NCI-H82 treated with DMSO at 0.1 percent for 48 hours (cell line): ENCODE data around the gene CEP89.
"Not testable (repeated sequence)": the region's sequence is repeated elsewhere in the genome, so short reads cannot be mapped to it uniquely, and the experiment has no call there.

Experiments used
- DNase-seq: peaks from one replicate; lab custom pipeline; 2025; ENCODE audit not compliant: unreplicated experiment; lab: John Stamatoyannopoulos, UW

Gene CEP89

DNA sequence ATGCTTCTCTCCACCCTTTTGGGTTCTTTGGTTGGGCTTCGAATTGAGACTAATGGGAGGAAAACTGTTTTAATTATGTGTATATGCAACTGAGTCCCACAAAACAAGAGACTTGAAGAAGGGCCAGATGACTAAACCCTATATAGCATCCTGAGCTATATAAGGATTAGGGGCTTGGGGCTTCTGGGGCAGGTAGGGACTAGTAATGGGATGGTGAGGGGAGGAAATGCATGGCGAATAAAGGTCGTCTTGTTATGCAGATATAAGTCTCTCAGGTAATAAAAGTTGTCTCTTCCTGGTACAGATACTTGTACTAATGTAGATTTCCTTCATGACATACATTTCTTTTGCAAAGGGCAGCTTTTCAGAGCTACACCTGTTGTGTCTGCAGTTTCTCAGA is 99.4 kb downstream of the CEP89 start:
- DNase-seq: no peak

DNA sequence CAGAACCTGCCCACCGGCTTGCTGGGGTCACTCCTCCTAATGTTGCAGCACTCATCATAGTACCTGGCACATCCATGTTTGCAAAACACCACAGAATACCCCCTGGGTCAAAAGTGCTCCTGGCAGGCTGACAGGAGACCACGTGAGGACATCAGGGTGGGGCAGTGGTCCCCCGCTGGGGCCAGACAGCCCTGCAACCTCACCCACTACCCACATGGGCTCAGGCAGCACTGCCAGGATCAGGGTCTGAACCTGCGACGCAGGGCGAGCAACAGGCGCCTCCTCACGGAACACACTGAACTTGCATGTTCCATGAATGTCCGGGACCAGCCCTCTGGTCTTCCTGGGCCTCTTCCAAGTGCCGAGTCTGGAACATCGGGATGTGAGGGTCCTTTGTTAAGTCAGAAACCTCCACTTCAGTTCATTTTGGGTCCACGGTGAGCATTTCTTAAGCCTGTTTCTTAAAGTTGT is 100.7 kb downstream of the CEP89 start:
- DNase-seq: no peak

DNA sequence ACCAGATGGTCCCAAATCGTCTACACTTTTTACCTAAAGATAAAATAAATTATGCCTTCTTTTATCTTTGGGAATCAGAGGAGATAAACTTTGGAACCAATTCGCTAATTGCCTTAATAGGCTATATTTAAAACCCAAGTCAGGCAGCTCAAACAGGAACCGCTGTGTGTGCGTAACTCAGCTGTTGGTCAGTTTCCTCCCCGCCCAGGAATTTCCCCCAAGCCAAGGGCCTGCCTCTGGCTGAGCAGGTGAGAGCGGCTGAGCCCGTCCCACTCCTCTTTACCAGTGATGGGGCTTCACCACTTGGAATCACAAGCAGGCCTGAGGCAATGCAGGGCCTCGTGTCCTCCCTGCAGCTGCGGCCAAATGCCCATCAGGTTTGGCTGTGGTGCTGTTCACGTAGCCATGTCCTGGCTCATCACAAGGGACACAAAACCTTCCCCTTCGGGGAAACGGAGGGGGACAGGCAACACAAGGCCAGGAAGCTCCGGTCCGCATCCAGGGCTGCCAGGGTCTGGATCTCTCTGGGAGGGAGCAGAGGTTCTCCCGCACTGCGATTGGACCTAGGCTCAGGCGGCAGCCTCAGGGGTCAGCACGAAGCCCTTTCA is 101.7 kb downstream of the CEP89 start:
- no peak for DNase-seq

GRCh38 chr19:32869369-32869965 is 102.3 kb downstream of the CEP89 start, which contains the start of gene SLC7A9:
SLC7A9 (minus strand) TSS chr19:32869767; CDS start chr19:32868534, 1,233 bp downstream.
- DNase-seq: no peak

- DNase-seq: no peak
These were observed 103.4 kb downstream of the CEP89 start for GRCh38 chr19:32868206-32868950.

DNA sequence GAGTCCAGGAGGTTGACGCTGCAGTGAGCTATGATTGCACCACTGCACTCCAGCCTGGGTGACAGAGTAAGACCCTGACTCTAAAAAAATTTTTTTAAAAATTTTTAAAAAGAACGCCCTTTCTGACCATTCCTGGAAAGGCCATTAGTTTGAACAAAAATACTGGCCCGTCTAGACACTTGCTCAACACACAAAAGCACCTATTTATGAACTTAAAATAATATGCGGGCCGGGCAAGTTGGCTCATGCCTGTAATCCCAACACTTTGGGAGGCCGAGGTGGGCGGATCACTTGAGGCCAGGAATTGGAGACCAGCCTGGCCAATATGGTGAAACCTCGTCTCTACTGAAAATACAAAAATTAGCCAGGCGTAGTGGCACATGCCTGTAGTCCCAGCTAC is 104.3 kb downstream of the CEP89 start:
- DNase-seq: not testable (repeated sequence)

GRCh38 chr19:32866564-32867265 is 105.0 kb downstream of the CEP89 start:
- DNase-seq: no peak

GRCh38 chr19:32866061-32866460 is 105.7 kb downstream of the CEP89 start:
- no peak for DNase-seq

DNA sequence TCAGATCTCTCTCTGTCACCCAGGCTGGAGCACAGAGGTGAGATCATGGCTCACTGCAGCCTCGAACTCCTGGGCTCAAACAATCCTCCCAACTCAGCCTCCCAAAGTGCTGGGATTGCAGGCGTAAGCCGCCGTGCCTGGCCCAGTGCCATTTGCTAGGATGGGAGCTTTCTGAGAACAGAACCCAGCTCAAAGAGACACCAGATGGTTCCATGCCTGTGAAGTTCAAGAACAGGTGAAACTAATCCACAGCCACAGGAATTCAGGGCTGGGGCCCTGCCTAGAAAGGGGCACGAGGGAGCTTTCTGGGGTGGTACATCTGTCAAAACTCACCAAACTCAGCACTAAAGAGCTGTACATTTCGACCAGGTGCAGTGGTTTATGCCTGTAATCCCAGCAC is 106.4 kb downstream of the CEP89 start:
- DNase-seq: no peak

GRCh38 chr19:32864318-32865007 is 107.3 kb downstream of the CEP89 start:
- DNase-seq: no peak

GRCh38 chr19:32863841-32864240 is 107.9 kb downstream of the CEP89 start:
- DNase-seq: no peak

GRCh38 chr19:32863301-32863700 is 108.5 kb downstream of the CEP89 start:
- DNase-seq: no peak

GRCh38 chr19:32862741-32863140 is 109.0 kb downstream of the CEP89 start:
- DNase-seq: no peak

DNA sequence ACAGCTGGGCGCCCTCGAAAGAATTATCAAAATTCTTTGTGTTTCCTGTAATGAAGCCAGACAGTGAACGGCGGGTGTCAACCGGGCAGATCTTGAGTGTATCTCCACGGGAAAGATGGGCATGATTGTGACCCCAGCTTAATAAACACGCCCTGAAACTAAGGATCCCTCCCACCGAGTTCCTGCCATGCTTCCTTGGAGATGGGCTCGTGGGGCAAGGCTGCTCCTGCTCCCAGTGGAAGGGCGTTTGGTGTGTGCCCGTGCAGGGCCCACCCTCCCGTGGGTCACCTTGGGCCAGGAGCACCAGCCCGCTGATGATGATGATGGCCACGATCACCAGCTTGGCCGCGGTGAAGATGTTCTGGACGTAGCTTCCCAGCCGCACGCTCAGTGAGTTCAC is 109.6 kb downstream of the CEP89 start:
- DNase-seq: no peak

DNA sequence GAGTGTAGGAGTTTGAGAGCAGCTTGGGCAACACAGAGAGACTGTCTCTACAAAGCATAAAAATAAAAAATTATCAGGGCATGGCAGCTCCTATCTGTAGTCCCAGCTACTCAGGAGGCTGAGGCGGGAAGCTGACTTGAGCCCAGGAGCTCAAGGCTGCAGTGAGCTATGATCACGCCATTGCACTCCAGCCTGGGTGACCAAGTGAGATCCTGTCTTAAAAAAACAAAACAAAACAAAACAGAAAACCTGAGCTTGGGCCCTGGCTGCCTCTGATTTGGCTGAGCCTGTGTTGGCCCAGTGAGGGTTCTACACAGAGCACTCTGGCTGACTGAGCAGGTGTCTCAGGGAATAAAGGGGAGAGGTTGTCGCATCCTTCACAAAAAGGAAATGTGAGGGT is 110.2 kb downstream of the CEP89 start:
- no peak for DNase-seq

GRCh38 chr19:32859591-32859990 is 112.2 kb downstream of the CEP89 start:
- DNase-seq: no peak

DNA sequence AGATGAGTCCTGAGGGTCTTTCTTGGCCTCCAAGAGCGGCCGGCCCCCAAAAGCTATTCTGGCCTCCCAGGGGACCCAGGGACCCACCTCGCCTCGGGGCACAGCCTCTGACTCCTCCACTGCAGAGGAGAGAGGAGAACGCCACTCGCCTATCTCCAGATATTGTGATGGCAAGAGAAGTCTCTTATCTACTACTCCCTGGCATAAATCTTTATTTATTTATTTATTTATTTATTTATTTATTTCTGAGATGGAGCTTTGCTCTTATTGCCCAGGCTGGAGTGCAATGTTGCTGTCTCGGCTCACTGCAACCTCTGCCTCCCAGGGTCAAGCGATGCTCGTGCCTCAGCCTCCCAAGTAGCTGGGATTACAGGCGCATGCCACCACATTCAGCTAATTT is 113.2 kb downstream of the CEP89 start:
- DNase-seq: no peak

DNA sequence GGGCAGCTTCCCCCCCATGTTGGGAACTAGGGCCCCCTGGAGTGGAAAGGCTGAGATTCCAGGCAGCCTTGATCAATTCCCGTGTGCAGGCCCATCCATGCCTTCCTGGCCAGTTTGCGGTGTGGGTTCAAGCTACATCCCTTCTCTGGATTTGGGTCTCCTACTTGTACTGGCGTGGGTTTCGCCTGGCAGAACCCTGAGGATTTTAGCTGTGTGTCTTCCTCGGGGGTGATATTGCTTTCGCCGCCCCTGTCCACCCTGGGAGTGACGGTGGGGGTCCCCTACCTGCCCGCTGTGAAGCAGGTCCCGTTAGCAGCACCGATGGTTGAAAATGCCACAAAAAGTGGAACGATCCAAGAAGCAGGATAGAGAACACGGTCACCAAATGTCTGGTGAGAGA is 113.6 kb downstream of the CEP89 start:
- DNase-seq: no peak

- no peak for DNase-seq
These were observed 114.2 kb downstream of the CEP89 start for GRCh38 chr19:32857584-32857983.

- not testable (repeated sequence) for DNase-seq
These were observed 114.9 kb downstream of the CEP89 start for GRCh38 chr19:32856818-32857217.

- no peak for DNase-seq
These were observed 119.5 kb downstream of the CEP89 start for GRCh38 chr19:32852216-32852615.
